Activated CD8-positive, alpha-beta memory T cell treated with anti-CD3 and anti-CD28 coated beads, Interleukin-2, amount 50 U/mL, for 24 hours (primary cell): ENCODE data around the gene ANKRD13B.

Experiments used
- DNase-seq: peaks from one replicate; pipeline ENCODE4 v3.0.0-alpha.2; 2020; ENCODE audit errors: extremely low read depth

ANKRD13B gene

DNA sequence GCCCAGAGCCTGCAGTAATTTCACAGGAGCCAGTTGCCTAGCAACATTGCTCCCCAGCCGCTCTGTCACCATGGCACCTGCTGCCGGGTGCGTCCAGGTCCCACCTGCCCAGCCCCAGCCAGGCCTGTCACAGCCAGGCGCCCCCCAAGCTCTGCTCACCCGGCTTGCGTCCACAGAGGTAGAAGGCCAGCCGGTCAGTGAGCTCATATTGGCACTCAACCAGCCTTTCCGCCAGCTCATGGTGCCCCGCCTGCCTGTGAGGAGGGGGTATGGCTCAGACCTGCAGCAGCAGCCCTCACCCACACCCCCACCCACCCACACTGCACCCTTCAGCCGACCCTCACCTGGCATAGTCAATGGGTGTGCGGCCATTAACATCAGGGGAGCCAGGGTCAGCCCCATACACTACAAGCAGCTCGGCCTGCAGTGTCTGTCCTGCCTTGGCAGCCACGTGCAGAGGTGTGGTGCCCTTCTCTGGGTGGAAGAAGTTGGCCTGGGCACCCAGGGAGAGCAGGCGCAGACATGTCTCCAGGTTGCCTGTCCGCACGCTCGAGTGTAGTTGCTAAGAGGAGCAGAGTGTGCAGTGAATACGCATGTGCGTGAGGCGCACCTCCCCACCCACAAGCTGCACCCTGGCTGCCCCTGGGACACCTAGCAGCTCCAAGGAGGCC is 11.2 kb upstream of the ANKRD13B start:
- DNase-seq: no peak

DNA sequence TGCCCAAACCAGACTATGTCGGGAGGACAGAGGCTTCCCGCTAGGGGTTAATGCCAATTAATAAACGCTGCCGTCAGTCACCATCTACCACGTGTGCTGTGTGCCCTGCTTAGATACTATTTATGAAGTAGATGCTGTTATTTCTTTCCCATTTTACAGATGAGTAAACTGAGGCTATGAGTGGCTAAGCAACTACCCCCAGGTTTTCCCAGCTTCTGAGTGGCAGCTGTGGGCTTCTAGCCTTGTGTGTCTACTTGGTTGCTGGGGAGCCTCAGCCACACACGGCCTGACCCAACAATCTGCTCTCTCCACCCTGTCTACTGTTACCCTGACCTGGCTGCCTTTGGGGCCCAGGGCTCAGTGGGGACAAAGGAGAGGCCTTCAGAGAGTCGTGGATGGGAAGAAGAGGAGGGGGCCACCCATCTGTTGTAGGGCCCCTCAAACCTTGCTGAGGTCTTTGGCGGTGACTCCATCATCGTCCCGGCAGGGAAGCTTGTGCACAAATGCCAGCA is 10.6 kb upstream of the ANKRD13B start:
- DNase-seq: no peak

DNA sequence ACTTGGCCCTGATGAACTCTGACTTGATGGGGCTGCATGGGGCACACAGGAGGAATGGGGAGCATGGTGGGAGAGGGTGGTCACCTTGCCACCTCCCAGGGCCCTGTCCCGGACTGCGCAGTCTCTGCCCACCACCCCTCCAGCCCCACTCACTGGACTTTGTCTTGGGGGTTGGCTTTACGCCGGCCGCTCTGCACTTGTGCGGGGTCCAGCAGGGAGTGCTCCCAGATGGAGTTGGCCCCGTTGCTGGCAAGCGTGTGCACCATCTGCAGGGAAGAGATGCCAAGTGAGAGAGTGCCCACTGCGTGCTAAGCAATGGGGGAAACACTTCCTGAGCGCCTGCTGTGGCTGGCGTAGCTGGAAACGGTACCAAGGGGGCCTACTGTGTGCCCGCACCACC is 10.2 kb upstream of the ANKRD13B start:
- DNase-seq: no peak

DNA sequence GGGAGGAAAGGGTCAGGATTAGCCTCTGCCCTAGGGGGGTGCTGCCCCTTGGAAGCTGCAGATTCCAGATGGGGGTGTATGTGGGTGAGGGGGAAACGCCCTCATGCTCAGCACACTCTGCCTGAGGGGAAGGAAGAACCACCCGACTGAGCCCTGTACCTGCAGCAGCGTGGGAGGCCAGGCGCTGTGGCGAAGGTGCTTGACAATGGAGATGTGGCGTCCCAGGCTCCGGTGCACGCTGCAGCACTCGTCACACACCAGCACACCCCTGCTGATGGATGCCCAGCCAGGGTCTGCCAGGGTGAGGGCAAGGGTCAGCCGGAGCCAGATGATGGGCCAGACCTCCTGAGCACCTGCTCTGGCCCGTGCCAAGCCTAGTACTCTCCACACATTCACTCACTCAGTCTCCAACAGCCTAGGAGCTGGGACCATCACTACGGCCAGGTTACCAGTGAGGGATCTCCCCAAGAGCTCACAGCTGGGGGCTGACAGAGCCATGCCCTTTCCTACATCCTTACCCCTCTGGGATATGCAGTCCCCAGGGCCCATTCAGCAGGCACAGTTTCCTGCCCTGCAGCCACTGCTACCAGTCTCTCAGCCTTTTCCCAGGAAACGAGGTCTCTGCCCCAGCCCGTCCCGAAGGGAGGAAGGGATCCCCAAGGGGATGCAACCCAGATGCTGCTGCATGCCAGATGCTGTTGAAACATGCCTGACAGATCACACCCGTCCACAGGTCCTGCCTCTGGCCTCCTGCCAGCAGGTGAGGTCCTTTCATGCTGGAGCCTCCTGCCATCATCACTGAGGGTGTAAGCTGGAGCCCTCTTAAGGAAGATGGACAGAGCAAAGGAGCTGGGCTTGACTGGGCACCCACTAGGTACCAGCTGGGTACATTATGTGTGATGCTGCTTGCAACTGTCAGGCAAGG is 9.3 kb upstream of the ANKRD13B start:
- DNase-seq: no peak

DNA sequence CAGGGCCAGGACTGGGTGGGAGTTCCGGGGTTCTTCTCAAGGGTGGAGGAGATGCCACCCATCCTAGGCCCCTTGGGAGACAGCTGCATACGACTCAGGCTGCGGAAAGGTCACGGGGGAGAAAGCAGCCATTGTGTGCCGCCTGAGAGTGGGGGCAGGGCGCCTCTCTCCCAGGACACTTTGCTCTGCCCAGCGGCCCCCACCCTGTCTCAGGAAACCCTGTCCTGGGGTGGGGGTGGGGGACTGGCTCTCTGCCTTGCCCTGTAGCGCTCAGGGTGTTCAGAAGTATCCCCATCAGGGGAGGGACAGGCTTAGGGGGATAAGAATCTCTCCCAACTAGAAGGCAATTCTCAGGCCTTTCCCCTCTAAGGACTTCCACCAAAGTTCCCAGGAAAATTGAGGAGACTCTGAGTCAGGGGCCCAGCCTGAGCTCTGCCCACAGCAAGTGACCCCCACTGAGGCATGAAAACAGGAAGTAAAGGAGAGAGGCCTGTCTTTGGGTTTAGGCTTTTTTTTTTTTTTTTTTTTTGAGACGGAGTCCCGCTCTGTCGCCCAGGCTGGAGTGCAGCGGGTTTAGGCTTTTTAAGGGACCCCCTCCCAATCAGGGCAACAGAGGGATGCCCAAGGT is 8.4 kb upstream of the ANKRD13B start:
- no peak for DNase-seq

DNA sequence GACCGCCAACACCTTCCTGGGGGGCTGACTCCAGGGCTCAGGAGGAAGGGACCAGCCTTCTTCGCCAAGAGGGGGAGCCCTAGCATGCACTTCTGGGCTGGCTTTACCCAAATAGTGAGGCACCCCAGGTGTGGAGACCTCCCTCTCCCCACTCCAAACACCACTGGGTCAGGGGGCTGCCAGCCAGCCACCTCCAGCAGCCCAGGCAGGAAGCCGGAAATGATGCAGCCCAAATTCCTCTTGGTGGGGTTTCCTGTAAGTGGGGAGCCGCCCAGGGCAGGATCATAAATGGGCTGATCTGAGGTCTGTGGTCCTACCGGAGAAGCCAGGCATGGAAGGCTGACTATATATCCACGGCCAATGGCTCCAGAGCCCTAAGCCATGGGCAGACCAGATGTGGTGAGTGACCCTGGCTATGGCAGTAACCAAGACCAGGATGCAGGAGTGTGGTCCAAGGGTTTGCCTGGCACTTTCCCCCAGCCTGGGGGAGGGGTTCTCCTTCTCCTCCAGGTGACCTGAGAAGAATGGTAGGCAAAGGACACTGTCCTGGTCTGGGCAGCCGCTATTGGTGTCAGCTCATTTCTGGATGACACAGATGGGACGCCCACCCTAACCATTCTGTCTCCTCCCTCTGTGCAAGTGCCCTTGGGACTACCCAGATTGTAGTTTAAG is 7.7 kb upstream of the ANKRD13B start:
- DNase-seq: no peak

DNA sequence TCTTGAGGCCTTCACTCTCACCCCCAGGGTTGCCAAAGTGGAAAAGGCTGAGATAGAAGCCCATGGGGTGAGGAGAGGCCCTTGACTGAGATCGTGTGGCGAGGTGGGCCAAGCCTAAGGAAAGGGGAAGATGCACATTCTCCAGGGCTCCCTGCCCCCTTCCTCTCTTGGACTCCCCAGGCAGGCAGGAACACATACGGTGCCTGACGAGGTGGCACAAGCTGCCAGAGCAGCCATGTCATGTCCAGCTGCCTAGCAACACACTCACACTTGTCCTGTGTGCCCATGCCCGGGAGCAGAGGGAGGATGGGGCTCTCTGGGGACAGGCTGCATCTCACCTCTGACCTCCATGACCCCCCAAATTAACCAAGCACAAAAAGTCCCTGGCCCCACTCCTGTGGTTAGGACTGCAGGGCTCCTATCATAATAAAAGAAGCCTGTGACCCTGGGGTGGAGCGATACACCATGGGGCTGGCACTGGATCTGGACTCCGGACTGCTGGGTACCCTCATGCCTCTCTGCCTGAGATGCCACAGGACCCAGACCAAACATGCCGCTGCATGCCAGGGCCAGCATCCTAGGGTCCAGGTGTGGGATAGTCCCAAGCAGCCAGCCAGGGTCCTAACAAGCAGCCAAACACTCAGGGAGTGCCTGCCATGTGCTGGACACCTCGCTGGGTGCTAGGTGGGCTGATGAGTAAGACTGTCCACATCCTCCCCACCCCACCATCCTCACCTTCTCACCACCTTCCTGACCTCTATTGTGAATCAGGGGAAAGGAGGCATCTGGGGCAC is 6.1 kb upstream of the ANKRD13B start:
- no peak for DNase-seq

DNA sequence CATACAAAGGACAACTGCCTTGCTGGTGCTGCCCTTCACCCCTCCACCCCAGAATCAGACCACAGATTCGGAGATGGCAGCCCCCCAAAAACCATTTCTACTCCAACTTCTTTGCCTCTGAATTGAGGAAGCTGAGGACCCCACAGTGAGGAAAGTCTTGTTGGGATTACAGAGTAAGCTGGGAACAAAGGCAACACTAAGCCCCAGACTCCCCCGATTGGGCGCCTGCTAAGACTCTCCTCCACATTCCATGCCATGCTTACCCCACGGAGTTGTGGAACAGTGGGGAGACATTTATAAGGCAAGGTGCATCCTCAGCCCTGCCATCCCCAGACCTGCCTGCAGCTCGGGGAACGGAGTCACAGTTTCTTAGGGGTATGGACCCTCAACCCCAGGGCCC is 5.3 kb upstream of the ANKRD13B start:
- no peak for DNase-seq

DNA sequence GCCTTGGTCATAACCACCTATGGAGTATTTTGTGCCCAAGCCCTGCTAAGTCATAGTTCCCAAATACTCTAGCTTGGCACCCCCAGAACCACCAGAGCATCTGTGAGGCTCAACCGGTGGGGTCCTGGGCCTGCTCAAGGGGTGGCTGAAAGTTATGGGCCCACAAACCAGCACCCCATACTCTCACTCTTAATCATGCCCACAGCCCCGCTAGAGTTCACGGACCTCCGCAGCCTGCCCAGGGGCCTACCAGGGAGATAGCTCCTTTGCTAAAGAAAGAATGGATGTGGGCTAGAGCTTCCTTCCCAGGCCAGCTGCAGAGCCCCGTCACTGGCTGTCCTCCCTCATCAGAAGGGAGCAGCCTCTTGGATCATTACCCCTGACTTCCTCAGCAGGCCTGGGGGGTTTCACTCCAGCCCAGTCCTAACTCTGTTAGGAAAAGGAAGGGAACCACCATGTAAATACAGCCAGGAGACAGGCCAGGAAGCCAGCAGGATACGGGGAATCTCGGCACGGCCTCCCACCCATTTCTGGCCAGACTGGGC is 4.8 kb upstream of the ANKRD13B start:
- no peak for DNase-seq

DNA sequence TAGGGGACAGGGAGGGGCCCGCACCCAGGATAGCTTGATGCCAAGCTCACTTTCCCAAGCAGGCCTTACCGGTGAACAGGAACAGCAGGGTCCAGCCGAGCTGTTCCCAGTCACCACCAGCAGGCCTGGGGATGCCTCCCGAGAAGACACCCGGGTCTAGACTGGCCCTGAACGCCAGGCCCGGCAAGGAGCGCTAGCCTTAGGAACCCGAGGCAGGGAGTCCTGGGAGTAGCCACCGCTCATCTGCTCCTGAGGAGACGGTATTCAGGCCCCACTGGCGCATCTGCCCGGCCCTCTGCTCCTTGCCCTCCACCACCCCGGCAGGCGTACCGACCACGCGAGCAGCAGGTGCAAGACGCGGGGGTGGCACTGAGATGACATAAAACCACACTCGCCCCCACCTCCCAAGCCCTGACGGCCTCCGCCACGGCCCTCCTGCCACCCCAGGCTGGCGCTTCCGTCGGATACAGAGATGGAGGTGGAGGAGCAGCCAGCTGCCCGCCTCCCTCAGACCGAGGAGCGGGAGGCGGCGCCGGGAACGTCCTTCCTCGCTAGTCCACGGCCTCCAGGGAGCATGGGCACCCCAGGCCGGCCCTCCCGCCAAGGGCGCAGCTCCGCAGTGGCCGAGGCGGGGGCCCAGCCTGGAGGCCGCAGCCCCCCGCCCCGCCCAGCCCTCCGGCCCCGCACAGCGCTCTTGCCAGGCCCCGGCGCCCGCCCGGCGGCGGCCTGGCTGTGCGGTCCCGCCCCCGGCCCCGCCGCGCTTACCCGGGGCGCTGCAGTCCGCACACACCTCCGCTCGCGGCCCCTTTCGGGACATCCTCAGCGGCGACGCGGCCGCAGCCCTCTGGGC is 4.1 kb upstream of the ANKRD13B start:
- DNase-seq: no peak

DNA sequence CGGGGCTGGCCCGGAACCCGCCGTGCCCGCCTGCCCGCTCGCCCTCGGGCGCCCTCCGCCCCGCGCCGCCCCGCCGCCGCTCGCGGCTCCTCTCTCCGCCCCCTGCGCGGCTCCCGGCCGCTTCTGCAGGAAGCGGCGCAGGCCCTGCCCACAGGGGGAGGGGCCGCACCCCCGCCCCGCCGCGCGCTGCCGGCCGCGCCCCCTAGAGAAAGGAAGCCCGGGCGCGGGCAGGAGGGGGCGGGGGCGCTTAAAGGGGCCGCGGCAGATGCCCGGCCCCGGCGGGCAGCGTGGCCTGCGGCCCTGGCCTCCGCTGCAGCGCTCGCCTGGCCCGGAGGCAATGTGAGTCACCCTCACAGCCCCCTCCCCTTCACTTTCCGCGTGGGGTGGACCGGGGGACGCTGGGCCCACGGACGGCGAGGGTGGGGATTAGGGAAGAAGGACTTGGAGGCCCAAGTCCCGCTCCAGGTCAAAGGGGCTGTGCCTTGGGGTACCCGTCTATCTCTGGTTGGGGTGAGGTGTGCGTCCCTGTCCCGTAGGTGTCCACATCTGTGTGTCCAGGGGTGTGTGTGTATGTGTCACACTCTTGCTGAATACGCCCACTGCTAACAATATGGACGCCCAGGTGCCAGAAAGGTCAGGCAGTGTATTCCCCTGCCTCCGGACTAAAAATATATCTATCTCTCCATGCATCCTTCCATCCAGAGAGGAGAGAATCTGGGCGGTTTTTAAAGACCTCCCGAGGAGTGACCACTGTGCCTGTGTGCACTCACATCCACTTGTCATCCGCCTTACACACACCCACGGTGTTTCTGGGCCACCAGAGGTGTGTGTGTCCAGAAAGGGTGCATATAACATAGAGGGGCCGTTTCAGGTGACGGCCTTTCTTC is 3.2 kb upstream of the ANKRD13B start, which contains the start of gene GIT1:
Gene GIT1 (minus strand): TSS at position 125 of the 887 bp plus-strand sequence. CDS start 270 bp downstream, outside the sequence.
- no peak for DNase-seq

DNA sequence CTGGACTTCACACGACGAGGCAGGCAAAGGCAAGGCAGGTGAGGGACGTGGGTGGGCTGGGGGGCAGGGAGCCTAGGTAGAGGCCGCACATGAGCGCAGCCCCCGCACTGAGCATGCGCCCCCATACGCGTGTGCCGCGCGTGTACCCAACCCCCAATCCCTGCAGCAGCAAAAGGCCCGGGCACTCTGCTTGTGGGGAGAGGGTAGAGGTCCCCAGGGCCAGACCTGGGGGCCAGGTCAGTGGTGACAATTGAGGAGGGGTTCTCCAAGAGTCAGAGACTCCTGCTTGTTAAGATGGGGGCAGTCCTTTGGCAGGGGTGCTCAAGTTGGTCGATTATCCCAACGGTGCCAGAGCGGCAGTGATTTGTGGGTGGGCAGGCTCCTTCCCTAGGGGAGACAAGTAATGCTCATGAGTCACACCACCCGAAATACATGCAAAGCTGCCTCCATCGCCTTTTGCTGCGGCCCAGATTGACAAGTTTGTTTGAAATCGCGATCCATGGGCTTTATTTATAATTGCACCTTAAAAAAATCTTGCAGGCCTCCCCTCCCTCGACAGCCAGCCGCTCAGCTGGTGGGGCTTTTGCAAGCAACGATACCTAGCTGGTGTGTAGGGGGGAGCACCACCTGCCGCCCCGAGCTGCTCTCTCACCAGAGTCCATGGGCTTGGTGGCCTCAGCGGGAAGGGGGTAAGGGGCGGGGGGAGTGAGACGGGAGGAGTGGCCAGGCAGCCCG is 2.4 kb upstream of the ANKRD13B start:
- DNase-seq: no peak

DNA sequence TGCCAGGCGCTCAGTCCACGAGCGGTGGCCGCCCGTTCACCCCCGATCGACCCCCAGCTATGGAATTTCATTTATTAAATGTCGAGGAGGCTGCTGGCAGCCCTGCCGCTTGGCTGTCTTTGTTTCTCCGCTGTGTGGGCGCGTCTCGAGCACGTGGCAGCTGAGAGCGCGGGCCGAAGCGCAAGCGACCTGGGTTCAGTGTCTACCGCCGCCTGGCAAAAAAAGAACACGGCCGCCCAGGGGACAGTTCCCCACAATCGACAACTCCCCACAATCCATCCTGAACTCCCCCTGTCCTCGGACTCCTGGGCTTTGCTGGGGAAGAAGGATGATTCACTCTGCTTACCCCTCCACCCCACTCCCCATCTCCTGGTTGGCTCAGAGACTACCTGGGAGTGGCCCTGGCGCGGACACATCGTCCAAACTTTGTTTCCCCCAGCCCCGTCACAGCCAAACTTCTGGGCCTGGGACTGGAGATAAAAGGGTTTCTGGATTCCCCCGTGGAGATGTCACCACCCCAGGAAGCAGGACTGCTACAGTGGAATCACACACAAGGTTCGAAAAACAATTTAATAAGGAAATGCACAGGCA is 1.7 kb upstream of the ANKRD13B start:
- no peak for DNase-seq

DNA sequence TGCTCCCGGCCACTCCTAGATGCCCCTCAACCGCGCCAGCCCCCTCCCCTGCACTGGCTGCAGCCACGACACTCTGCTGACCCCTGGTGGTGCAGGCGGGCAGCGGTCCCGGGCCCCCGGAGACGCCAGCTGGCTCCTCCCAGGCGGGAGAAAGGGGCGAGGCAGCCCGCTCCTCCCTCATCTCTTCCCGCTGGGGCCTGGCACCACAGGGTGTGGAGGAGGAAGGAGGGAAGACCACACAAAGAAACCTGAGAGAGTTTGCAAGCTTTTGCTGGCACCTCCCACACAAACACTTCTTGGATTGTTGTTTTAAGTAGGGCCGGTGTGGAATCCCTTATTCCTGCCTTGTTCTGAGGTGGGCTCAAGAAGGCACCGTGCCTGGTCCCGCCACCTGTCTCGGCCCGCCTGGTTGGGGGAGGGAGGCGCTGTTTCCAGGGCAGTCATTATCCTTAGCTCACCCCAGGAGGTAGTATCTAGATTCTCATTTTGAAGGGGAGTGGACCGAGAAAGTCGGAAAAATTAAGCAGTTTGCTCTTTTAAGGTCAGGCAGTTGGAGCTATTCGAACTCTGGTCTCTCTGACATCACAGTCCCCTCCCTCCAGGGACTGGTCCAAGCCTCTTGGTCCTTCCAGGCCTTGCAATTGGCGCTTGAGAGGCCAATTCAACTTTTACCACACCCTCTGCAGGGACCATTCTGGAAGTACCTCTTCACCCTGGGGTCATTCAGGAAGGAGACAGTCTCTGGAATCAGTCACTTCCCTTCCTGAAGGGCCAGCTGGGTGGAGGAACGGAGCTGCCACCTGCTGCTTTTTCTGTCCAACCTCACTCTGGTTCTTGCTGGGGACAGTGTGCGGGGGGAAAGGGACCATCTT is 959 bp upstream of the ANKRD13B start:
- no peak for DNase-seq

DNA sequence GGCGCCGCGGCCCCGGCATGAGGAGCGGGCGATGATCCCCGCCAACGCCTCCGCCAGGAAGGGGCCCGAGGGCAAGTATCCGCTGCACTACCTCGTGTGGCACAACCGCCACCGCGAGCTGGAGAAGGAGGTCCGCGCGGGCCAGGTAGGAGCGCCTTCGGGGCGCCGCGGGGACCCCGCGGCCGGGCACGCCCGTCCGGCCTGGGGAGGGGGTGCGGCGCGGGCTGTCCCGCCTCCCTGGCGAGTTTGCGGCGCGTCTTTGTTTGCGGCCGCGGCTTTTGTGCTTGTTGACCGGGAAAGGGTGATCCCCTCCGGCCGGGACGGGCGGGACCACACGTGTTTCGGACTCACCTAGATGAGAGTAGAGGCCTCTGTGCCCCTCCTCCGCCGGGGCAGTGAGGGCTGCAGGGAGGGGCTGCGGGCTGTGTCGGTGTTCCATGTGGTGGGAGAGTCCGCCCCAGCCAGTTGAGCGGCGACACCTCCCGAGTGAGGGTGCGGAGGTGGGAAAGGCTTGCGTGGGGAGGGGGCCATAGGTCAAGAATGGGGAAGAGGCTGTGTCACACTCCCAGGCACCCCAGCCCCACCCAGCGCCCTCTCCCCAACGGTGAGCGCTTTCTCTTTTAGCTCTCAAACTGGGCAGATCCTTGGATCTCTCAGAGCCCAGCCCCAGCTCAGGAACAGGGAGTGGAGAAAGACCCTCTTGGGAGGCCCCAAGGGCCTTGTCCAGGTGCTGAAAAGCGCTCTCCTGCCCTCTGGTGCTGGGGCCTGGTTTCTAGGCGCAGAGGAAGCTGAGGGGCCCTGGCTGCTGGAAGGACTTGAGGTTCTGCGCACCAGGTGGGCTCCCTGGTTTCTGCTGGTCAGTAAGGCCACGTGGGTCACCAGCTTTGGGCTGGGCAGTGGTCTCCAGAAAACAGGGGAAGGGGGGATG is 923 bp downstream of the ANKRD13B start:
- no peak for DNase-seq
